Measurements from ENCODE around the gene STAT1.

STAT1 gene

GRCh38 chr2:191015239-191015638, 1.3 kb upstream of the STAT1 start:
- TF ChIP-seq, protein P1, sequence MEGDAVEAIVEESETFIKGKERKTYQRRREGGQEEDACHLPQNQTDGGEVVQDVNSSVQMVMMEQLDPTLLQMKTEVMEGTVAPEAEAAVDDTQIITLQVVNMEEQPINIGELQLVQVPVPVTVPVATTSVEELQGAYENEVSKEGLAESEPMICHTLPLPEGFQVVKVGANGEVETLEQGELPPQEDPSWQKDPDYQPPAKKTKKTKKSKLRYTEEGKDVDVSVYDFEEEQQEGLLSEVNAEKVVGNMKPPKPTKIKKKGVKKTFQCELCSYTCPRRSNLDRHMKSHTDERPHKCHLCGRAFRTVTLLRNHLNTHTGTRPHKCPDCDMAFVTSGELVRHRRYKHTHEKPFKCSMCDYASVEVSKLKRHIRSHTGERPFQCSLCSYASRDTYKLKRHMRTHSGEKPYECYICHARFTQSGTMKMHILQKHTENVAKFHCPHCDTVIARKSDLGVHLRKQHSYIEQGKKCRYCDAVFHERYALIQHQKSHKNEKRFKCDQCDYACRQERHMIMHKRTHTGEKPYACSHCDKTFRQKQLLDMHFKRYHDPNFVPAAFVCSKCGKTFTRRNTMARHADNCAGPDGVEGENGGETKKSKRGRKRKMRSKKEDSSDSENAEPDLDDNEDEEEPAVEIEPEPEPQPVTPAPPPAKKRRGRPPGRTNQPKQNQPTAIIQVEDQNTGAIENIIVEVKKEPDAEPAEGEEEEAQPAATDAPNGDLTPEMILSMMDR (IDR thresholded peaks at IDR 0.05; ENCODE audit: borderline replicate concordance, insufficient read depth, low read depth, low read length) = no peak
- H3K4me3 ChIP-seq (ENCODE audit: low read depth, low read length) = no peak overlapping the region

DNA sequence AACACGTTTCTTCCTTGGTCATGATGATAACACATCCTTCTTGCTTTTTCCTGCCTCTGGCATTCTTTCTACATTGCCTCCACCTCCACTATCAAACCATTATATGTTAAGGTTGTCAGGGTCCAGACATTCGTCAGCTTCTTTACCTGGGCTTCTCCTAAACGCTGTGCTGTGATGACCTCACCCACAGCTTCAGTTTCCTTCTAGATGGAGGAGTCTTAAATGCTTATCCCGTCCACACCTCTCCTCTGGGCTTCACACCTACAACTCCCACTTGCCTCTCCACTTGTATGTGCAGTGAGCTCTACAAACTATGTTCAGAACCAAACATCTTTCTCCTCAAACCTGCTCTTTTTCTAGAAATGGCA, 666 bp upstream of the STAT1 start:
- TF ChIP-seq, protein P1 (IDR thresholded peaks at IDR 0.05; ENCODE audit: borderline replicate concordance, insufficient read depth, low read depth, low read length) = no peak

GRCh38 chr2:191013682-191013931, 364 bp downstream of the STAT1 start:
- H3K4me3 ChIP-seq (ENCODE audit: low read depth, low read length) = peak overlapping the region; percentile 59
- TF ChIP-seq, protein P1 (IDR thresholded peaks at IDR 0.05; ENCODE audit: borderline replicate concordance, insufficient read depth, low read depth, low read length) = no peak

More for the DNA sequence above, 666 bp upstream of the STAT1 start:
- H3K4me3 ChIP-seq (ENCODE audit: low read depth, low read length) = peak overlapping the region; percentile 22

DNA sequence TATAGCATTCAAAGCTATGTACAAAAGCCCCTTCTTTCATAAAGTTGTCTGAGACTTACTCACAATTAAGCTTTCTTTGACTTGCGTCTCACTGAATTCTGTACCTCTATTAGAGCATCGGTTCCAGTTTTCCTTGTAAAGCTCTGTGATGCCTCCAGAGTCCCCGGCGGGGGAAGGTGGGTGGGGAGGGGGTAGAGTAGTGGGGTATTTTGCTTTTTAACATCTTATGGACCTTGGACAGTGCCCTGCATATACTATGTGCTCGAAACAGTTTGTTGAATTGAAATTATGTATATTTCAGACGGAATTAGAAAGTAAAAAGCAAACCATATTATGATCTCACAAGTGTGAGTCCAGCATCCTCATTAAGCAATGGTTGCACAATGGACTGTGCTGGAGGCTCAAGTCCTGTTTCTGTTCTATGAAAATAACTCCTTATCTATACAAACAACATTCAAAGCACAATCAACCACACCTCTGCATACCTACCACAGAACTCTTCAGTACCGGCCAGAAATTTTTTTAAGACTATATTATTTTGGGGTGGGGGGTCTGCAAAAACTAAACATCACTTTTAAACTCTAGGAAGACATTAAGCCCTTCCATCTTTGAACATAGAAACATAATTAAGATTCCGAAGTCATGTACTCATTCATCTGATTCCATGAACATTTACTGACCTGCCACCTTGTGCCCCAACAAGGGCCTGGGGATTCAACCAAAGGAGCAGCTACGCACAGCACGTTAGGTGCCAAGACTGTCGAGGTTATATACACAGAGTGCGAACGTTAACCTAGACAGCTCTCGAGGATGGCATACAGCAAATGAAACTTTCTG, 908 bp downstream of the STAT1 start:
- TF ChIP-seq, protein P1 (IDR thresholded peaks at IDR 0.05; ENCODE audit: borderline replicate concordance, insufficient read depth, low read depth, low read length) = no peak
- peak overlapping the region; percentile 59 for H3K4me3 ChIP-seq (ENCODE audit: low read depth, low read length)

DNA sequence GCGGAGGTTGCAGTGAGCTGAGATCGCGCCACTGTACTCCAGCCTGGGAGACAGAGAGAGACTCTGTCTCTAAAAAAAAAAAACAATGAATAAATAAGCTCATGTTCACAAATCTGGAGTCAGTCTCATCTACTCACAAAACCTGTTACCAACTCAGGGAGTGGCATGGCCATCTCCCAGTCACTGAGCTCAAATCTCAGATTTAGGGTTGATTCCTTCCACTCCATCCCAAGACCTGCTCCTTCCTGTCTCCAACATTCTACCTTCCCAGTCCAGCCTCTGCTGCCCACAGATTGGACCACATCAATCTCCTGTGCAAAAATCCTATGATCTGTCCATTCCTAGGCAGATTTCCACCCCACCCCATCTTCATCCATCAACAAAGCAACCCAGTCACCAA, 1.6 kb downstream of the STAT1 start:
- TF ChIP-seq, protein P1 (IDR thresholded peaks at IDR 0.05; ENCODE audit: borderline replicate concordance, insufficient read depth, low read depth, low read length) = no peak
- H3K4me3 ChIP-seq (ENCODE audit: low read depth, low read length) = peak overlapping the region; percentile 59

- TF ChIP-seq, protein P1 (IDR thresholded peaks at IDR 0.05; ENCODE audit: borderline replicate concordance, insufficient read depth, low read depth, low read length) = no peak
- peak overlapping the region; percentile 22 for H3K4me3 ChIP-seq (ENCODE audit: low read depth, low read length)
These were observed 2.8 kb downstream of the STAT1 start for GRCh38 chr2:191010887-191011885.
